Dedifferentiated amniotic fluid mesenchymal stem cell (primary cell): ENCODE data around the gene PAPPA.
A peak's percentile ranks its signal among the peaks of the same experiment; 100 is the strongest.

ENCODE experiments used
- DNase-seq: peaks from one replicate; pipeline ENCODE4 v3.0.0-alpha.2; 2016; ENCODE audit errors: extremely low spot score

The PAPPA gene

DNA sequence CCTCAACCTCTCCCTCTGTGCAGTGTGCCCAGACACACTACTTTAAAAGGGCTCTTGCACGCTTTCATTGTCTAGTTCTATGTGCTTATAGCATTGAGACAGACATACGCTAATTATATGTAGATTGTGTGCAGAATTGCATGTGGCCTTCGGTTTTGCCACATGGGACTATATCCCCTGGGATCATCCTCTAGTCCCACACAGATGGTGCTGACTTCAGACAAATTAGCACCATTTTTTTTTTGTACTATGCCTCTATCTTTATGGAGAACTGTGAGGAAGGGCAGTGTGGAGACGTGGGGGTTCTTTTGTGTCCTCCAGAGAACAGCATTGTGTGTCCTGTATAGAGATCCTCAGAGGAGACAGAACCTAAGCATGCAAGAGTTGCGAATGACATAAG lies 29.3 kb downstream of the PAPPA start:
- DNase-seq, result no peak

DNA sequence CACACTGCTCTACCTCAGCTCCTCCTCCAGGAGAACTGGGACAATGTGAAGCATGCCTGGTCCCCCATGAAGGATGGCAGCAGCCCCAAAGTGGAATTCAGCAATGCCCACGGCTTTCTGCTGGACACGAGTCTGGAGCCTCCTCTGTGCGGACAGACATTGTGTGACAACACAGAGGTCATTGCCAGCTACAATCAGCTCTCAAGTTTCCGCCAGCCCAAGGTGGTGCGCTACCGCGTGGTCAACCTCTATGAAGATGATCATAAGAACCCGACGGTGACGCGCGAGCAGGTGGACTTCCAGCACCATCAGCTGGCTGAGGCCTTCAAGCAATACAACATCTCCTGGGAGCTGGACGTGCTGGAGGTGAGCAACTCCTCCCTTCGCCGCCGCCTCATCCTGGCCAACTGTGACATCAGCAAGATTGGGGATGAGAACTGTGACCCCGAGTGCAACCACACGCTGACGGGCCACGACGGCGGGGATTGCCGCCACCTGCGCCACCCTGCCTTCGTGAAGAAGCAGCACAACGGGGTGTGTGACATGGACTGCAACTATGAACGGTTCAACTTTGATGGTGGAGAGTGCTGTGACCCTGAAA lies 34.1 kb downstream of the PAPPA start:
- no peak for DNase-seq

DNA sequence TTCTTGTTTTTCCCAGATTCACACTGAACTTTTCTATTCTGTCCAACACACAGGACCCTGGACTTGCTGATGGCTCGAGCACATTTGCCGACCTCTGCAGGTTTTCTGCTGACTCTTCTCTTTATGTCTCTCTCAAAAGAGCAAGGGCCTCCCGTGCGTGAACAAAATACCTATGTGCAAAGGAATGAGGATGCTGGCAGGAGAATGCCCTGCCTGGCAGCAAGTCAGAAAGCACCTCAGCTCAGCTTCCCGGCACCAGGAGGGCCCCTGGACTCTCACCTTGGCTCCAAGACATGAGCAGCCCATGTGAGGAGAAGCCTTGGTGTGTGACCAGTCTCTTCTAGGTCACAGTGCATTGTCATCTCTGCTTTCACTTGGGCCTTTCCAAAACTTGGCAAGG lies 36.1 kb downstream of the PAPPA start:
- DNase-seq, result no peak

DNA sequence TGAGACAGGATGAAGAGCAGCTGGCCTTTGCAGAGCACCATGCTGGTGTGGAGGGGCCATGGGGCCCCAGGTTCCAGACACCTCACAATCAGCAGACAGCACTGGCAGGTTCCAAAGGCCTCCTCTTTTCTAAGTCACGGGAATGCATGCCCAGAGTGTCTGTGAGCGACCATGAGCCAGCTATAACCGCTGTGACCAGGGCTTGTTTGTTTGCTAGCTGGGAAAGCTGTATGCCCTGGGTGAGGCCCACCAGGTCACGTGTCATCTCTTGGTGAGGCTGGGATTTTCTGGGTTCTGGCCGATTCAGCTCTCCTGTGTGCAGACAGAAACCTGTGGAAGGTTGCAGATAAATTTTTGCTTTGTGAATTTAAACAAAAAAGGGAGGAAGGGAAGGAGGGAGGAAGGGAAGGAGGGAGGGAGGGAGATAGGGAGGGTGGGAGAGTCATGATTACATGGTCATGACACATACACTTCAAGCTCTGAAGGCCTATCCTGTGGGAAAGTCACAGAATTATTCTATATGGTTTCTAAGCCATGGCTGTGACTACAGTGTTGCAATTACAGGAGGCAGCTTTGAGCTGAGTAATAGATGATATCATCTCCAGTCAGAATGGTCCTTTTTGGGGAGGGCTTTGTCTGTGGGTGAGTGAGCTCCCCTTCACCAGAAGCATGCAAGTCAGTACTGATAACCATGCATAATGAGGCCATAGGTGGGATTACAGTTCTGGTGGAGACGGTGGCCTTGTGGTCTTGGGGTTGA lies 37.2 kb downstream of the PAPPA start:
- peak; percentile 49 for DNase-seq

DNA sequence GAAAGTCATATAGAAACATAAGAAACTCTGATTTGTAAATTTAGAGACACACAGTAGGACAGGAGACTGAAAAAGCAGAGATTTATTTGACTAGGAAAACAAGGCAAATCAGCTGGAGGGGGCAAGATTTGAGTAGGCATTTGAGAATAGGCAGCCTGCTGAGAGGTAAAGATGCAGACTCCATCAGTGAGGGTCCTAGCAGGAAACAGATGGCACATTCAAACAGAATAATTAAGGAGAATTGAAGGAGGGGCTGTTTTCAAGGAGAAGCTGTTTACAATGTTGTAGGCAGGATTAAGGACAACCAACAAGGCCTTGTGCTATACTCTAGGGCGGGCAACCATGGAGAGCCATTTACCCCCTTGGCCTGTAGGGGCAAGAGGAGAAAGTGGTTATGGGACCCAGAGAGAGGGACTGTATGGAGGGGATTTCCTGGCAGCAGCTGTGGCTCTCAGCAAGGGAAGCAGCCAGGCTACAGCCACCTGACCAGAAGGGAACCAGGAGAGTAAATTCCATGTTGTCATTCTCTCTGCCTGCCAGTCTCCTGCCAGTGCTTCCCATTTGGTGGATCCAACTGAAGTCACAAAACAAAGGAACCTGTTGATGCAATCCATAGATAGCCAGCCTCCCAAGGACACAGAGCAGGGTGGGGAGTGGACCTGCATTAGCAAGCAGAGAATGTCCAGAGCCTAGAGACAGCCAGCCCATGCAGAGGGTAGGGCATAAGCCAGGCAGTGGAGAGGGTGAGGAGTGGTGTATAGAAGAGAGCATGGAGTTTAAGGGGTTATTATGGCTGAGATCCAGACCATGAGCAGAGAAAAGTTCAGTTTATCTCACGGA lies 38.2 kb downstream of the PAPPA start:
- DNase-seq, result no peak

DNA sequence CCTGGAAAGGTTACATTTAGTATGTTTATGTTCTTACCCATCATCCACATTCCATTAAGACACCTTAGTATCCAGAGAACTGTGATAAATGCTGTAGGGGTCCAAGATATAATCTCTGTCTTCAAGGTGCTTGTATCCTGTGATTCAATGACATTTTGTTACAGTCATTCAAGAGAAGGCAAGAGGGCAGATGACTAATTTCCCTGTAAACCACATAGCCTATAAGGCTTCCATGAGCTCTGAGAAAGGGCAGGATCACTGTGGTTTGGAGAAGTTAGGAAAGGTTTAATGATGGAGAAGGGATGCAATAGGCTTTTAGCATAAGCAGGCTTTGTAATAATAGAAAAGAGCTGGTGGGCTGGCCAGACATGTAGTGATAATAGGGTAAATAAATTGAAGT lies 40.0 kb downstream of the PAPPA start:
- DNase-seq, result no peak

DNA sequence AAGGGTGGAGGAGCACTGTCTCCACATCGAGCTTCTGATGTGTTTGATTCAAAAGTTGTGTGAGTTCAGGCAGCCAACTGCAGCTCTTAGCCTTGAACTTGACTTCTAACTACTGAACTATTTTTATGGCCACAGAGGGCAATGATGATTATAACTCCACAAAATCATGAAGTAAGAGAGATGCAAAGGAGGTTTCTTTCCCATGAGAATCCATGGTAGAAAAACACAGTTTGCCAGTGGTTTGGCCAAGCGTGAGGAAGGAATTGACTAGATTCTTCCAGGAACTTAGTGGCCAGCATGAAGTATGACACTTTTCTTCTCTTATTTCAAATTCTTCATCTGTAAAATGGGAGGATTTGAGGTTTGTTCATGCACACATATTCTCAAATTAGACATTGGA lies 43.2 kb downstream of the PAPPA start:
- DNase-seq, result no peak

DNA sequence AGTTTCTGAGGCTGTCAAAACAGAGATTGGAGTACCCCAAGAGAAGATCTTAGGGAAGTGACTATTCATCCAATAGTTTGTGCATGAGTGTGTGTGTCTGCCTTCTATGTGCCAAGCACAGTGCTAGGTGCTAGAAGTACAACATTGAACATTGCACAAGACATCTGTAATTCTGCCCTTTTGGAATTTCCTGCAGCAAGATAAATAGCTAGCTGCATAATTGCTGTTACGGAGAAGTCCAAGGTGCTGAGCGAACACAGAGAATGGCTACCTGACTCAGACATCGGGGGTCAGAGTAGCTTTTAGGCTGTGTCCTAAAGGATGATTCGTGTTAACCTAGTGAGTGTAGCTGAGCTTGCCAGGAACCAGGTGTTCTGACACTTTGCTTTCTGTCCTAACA lies 44.8 kb downstream of the PAPPA start:
- DNase-seq, result no peak

DNA sequence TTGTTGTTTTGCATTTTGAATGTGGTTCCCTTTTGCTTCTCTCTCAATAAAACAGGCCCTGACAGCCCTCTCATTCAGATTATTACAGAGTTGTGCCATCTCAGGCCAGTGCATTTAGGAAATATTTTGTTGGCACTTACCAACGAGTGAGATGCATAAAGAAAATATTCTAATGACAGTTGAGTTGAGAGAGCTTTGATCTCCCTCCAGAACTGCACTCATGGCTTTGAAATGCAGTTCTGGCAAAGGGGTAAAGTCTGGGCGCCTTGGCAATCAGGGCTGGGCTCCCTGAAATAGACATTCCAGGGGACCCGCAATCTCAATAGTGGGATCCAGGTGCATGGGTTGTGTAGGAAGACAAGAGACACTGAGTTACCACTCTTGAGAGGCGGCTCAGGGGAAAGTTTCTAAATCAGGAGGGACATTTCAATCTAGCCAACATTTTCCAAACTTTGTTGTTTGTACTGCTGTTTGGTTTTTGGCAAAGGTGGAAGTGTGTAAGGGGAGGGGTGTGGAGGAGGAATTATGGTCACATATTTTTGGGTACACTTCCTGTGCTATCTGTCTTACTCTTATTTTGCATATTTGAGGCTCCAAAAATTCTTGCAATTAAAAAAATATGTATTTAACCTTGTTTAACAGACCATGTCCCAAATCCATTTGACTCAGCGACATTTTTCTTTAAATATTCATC lies 48.8 kb downstream of the PAPPA start:
- DNase-seq, result no peak

DNA sequence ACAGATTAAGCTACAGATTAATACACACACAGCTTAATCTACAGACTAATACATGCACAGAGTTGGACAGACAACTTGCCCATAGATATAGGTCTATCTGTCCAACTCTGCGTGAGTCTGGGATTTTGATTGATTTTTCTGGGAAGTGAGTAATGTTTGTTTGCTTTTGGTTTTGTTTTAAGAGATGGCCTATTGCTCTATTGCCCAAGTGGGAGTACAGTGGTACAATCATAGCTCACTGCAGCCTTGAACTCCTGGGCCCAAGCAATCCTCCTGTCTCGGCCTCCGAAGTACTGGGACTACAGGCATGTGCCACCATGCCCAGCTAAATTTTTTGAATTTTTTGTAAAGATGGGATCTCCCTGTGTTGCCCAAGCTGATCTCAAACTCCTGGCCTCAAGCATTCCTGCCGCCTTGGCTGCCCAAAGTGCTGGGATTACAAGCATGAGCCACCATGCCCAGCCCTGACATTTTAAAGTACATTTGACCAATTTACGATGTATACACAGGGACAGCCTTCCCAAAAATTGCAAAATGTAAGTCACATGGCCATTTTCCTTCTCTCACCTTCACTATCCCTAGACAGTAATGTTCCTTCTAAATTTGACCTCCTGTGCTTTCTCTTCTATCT lies 50.8 kb downstream of the PAPPA start:
- DNase-seq, result no peak

DNA sequence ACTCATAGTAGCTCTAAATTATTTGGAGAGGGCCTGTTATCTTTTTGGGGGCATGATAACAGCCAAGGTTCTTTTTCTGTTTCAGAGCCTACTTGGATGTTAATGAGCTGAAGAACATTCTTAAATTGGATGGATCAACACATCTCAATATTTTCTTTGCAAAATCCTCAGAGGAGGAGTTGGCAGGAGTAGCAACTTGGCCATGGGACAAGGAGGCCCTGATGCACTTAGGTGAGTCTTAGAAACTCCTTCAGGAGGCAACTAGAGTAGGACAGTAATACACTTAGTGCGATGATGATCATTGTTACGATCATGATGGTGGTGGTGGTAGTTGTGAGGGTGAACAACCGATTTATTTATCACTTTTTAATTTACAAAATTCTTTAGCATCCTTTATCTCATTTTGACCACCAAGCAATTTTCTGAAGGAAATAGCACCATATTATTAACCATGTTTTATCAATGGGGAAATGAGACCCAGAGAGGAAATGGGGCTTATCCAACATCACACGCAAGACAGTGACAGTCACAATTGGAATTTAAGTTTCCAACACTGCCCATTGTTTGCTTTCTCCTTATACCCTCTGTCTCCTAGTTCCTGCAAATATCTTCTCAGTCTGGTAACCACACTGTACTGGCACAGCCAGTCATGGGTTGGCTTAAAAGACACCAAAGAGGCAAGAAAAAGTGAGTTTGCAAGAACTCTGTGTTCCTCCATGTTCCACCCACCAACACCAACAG lies 54.0 kb downstream of the PAPPA start:
- DNase-seq, result no peak

DNA sequence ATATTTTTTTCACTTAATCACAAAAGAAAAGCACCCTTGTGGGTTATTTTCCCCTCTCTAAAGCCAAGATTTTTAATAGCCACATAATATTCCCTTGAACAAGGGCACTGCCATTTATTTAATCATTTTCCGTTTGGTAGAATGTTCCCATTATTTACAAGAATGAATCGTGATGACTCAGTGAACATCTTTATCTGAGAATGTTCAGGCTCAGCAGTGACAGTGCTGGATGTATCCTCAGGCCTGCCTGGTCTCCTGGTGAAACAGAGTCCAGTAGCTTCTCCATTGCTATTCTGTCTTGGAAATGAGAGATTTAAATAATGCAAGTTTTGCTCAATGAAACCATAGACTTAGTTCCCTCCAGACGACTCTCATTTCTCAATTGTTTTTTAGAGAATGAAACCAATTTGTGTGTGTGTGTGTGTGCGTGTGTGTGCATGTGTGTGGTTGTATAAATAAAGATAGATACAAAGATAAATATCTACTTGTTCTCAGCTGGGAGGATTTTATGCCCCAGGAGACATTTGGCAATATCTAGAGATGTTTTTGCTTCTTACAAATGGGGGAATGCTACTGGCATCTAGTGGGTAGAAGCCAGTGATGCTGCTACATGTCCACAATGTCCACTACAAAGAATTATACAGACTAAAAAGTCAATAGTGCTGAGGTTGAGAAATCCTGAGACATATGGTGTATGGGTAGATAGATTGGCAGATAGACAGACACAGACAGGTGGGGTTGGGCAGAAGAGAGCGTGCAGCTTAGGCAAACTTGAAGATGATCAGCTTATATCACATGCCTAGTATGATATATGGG lies 55.0 kb downstream of the PAPPA start:
- DNase-seq, result peak; percentile 45

DNA sequence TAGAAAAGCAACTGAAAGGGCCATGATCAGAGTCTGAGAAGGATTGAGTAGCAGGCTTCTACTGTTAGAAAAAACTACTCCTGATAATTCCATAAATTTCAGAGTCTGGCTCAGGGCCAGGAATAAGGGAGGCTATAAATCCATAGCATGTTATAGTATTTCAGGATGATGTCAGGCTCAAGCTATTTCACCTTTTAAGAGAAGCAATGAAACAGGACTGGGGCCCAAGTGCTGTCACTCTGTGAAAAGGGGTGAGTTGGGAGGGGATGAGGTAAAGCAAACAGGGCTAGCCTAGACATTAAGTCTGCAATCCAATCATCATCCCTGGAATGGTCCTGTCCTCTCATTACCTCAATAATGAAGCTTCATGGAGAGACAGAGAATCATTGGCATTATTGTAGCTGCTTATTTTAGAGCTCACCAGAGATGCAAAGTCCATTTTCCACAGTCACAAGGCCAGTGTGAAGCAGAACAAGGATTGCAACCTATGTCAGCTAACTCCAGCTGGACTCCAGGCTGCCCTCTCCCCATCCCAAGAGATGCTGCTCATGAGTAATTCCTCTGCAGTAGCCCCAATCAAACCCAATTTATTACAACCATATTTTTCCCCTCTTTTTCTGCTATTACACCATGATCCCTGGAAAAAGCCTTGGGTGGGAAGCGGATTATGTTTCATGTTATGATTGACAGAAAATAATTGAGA lies 56.0 kb downstream of the PAPPA start:
- peak; percentile 27 for DNase-seq

DNA sequence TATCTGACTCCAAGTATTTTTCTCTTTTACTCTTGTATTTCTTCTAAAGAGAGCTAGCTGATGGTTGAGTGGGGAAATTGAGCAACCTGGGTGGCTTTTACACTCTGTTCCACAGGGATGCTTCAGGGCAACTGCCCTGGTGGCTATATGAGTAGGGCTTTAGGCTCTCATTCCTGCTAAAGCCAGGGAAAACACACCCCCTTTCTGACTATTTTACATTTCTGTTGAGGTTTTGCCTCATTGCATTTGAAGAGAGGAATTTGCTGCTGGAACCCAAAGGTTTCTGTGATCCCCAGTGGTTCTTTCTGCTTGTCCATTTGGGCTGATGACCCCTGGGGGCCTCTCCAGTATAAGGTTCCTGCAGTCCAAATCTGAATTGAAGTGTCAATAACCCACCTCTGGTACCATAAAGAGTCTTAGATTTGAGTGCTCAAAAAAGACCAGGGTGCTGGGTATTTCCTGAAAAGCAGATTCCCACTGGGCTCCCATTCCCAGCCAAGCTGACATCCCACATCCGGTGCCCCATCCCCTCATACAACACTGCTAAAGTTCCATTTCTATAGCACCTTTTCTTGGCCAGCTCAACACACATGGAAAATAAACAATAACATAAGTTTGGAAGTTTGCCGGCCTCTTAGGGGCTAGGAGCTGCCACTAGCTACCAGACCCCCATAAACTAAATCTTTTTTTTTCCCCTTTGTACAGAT lies 59.5 kb downstream of the PAPPA start:
- DNase-seq, result no peak

DNA sequence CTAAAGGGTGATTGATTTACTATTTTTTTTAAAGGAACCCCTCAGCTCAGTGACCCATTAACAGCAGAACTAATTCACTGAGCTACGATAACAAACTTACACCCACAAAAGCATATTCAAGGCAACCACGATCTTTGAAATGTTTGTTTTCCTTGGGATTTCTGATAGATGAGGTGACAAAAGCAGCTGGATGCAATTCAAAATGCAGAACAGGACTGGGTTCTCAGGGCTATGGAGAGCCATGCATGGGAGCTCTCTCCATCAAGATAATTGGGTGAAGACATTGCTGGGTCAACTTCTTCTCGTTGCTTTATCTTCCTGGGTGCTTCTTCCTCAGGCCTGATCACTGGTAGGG lies 60.1 kb downstream of the PAPPA start:
- DNase-seq, result no peak

DNA sequence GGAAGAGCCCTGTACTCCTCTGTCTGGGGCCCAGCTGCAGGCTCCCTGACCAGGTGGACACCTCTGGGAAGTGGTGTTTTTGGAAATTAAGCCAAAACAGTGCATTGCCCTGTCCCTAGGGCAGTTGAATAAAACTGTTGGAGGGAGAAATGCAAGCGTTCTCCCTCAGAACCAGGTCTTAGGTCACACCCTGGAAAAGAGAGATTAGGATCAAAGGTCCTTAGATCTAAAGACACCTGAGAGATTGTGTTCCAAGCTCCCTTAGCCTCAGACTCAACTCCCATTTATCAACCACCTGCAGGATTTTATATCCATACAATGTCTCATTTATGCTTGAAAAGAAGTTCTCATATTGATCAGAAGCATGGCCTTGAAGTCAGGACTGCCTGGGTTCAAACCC lies 64.8 kb downstream of the PAPPA start:
- no peak for DNase-seq

DNA sequence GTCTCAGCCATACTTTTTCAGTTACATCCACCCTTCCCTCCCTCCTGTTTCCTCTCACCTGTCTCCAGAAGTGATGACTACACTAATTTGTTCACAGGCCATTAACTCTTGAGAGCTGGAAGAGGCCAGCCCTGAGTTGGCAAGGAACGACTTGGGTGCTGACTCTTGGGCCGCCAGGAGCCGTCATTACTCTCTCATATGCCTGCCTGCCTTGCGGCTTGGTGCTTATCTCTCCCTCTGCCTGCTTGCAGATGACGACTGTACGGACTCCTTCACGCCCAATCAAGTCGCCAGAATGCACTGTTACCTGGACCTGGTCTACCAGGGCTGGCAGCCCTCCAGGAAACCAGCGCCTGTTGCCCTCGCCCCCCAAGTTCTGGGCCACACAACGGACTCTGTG lies 66.1 kb downstream of the PAPPA start:
- DNase-seq, result no peak

DNA sequence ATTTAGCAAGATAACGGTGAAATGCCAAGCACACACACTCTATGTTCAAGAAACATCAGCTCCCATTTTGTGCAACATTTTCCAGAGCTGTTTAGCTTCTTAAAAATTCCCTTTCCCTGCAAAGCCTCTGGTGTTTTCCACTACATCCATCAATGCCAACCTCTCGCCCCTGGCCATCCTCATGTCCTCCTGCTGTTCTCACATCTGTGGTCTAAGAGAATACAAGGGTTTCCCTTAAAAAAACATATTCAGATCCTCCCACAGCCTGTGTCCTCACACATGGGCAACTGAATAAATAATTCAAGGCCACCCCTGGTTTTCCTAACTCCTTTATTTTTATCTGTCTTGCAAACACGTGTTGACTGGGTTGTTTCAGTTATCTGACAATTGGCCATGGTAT lies 70.3 kb downstream of the PAPPA start:
- DNase-seq, result no peak

DNA sequence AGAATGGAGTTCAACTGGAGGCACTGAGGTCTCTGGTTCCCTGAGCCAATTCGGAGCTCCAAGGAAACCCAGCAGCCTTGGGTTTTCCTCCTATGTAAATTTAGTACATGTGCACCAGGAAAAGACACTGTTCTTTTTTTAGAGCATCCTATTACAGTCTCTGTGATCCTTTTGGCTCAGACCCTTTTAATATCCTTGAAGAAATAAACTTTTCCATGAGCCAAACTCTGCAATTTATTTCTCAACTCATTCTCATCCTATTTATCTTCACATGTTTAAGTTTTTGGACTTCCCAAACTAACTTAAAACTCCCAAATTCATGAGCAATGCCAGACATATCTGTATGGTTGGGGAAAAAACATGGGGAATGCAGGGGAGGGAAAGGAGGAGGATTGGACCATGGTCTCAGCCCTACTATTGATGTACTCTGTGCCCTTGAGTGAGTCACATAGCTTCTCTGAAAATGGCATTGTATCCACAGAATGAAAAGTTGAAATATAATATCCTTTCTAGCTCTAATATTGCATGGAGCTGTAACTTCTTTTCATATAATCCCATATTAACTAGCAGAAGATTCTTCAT lies 76.6 kb downstream of the PAPPA start:
- no peak for DNase-seq
